OCI-M2 (cell line): Measurements from ENCODE around the gene MCTP2.

ENCODE experiments used
- DNase-seq: peaks from one replicate; lab custom pipeline; 2025; ENCODE audit not compliant: unreplicated experiment; lab: John Stamatoyannopoulos, UW

Gene MCTP2, protein sequence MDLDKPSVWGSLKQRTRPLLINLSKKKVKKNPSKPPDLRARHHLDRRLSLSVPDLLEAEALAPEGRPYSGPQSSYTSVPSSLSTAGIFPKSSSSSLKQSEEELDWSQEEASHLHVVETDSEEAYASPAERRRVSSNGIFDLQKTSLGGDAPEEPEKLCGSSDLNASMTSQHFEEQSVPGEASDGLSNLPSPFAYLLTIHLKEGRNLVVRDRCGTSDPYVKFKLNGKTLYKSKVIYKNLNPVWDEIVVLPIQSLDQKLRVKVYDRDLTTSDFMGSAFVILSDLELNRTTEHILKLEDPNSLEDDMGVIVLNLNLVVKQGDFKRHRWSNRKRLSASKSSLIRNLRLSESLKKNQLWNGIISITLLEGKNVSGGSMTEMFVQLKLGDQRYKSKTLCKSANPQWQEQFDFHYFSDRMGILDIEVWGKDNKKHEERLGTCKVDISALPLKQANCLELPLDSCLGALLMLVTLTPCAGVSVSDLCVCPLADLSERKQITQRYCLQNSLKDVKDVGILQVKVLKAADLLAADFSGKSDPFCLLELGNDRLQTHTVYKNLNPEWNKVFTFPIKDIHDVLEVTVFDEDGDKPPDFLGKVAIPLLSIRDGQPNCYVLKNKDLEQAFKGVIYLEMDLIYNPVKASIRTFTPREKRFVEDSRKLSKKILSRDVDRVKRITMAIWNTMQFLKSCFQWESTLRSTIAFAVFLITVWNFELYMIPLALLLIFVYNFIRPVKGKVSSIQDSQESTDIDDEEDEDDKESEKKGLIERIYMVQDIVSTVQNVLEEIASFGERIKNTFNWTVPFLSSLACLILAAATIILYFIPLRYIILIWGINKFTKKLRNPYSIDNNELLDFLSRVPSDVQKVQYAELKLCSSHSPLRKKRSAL

DNA sequence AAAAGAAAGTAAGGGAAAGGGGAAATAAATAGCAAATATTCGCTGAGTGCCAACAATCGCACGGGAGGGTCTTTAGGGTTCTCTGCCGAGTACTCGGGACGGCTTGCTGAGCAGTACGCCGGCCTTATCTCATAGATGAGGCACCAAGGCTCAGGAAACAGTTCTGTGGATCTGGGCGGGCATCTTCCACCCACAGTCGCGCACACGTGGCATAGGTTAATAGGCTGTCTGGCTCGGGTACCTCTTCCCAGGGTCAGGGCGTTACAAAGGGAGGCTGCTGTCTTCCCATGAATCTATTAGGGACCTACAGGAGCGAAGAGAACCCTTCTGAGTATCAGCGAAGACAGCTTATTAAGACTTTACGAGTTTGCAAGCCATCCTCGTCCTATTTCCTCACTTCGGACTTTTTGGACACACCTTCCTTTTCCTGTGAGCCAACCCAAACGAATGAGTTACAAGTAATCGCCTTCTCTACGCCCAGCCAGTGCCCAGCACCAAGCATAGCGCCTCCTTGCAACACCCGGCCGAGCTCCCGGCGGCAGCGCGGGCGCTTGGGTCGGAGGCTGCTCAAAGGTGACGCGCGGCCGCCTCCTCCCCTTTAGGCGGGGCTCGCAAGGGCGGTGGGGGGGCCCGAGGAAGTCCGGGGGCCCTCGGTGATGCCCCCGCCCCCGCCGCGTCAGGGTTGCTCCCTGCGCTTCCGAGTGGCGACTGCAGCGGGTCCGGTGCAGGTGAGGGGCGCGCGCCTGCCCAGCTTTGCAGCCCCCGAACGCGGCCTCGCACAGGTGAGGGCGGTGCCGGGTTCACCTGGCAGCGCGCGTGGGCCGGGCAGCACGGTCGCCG lies at the start of gene MCTP2:
Gene MCTP2 (plus strand): TSS at position 679 of the 840 bp plus-strand sequence. CDS start 66,705 bp downstream, outside the sequence.
- peak; percentile 64 for DNase-seq

DNA sequence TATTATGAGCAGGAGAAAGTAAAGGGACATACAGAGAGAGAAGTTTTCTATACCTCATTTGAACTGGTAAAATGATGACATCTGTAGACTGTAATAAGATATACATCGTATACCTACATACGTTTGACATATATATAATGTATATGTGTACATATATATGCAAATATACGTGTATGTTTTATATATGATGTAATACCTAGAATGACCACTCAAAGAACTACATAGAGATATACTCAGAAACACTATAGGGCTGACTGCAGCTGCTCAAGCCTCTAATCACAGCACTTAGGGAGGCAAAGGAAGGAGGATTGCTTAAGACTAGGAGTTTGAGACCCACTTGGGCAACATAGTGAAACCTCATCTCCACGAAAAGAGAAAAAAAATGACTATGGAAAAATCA lies 48.5 kb upstream of the MCTP2 start:
- DNase-seq: no peak

DNA sequence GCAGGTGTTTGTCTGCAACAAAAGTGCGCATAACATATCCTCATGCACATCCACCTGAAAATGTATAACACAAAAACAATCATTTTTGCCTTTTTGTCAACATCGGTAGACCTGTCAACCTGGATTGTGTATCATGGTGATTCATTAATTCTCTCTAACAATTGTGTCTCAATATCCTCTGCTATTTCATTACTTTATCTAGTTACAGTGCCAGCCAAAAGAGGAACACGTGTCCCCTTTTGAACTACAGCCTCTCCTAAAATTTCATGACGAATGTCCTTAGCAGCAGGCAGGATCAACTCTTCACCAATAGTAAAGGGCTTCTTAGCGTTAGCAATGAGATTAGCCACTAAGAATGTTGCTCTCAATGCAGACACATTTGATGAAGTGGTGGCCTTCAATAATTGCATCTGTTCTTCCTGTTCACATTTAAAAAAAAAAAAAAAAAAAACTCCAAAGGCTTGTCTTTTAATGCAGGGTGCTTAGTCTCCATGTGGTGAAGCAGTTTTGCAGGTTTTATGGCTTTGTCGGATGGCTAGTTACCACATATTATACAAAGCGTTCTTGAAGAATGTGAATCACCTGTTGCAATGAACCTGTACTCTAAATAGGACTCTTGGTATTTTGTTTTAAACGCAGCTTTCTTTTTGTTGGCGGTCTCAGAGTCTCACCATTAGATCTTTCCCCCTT lies 45.7 kb upstream of the MCTP2 start:
- no peak for DNase-seq

DNA sequence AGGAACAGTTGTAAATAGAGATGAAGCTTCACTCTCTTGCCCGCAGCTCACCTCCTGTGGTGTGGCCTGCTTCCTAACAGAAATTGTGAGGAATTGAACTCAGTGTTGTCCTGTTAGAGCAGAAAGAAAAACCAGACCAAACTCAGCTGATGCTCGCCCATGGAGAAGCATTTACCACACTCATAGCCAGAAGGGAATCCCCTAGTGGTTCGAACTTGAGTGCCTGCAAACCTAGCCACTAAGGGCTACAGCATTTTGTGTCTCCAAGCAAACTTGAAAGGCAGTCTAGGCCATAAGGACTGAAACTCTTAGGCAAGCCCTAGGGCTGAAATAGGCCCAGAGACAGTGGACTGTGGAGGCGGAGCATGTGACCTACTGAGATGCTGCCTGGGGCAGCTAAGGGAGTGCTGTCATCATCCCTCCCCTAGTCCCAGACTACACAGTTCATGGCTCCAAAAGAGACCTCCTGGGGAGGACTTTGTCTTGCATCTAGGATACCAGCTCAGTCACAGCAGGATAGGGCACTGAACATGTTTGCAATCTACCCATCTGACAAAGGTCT lies 44.5 kb upstream of the MCTP2 start:
- DNase-seq: no peak

DNA sequence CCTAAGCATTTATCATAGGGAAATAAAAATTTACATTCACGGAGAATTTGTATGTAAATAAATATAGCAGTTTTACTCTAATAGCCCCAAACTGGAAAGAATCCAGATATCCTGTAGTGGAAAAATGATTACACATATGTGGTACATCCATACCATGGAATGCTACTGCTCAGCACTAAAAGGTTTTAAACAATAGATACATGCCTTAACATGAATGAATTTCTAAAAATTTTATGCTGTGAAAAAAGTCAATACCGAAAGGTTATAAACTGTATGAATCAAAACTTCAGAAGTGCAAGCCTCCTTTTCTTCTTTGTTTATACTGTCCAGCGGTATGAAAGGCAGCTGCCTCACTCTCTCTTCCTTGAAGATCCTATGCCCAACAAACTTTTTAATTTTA lies 37.5 kb upstream of the MCTP2 start:
- DNase-seq: no peak

DNA sequence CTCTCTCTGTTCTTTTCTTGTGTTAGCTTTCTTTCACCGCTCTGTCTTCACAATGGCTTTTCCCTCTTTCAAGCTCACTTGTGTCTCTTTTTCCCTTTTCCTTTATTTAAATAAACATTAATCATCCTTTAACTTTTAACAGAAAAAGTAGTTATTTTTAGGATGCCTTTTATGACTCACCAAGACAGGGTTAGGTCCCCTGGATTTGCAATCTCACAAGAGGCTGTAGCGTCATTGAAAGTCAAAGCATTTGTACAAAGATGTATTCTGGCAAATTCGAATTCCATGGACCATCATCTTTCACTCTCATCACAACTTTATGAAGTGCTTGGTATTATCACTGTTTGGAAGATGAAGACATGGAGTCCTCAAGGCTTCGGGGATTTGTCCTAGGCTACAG lies 34.8 kb upstream of the MCTP2 start:
- DNase-seq: no peak

DNA sequence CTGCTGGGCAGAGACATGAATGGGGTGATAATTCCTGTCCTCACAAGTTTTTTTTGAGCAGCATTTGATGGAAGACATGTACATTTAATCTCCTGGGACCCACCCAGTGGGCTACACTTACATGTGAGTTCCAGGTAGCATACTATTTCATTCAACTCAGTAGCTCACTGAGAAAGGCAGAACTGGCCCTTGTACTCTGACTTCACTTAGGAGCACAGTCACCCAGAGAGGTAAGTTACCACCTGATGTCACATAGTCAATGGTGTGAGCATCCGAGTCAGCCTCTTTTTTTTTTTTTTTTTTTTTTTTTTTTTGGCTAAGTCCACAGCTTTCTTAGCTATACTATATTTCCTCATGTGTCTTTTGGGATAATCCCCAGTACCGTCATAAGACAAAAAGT lies 32.7 kb upstream of the MCTP2 start:
- DNase-seq: no peak

DNA sequence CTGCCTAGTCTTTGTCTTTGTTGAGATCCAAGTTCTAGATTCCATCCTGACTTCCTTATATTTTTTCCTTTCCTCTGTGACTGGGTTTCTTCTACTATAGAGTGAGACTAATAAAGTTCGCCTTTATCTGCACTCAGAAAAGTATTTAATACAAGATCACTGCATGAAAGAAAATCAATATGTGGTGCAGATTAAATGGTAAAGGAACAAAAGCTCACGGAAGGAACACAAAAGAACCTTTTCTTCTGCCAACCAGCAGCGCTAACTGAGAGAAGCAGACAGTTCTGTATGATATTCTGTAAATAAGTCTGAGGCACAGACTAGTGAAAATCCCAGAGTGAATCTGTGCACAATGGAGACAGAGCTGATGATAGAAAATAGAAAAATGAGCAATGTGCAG lies 31.6 kb upstream of the MCTP2 start:
- no peak for DNase-seq

DNA sequence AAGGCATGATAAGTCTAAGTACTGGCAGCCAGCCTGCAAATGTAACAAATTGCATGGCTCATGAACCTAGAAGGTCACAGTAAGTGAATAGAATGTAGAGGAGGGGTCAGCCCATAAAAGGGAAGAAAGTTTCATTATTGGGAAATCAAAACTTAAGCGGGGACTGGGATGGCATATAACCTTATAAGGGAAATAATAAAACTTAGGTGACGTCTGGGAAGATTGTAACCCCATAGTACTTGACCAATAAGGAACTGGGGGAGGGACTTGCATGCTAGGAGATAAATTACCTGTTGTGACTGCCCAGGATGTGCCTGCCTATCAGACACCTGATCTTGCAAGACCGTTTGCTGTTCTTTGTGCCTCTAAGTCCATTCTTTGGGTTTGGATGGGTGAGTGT lies 28.1 kb upstream of the MCTP2 start:
- no peak for DNase-seq

DNA sequence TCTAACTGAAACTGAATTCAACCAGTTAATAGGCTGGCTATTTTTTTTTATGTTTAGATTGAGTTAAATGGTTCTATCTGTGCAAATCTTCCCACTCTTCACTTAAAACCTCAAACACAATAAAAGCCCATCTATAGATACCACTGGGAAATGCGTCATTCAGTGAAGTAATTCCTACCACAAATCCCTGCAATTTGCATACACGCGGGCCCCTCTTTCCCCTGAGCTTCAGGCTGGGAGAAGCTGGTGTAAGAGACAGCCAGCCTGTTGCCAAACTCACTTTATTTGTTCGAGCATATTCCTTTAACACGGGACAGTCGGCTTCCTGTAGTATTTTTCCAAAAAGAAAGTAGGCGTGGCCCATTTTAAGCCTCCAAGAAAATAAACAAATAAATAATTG lies 26.0 kb upstream of the MCTP2 start:
- no peak for DNase-seq

DNA sequence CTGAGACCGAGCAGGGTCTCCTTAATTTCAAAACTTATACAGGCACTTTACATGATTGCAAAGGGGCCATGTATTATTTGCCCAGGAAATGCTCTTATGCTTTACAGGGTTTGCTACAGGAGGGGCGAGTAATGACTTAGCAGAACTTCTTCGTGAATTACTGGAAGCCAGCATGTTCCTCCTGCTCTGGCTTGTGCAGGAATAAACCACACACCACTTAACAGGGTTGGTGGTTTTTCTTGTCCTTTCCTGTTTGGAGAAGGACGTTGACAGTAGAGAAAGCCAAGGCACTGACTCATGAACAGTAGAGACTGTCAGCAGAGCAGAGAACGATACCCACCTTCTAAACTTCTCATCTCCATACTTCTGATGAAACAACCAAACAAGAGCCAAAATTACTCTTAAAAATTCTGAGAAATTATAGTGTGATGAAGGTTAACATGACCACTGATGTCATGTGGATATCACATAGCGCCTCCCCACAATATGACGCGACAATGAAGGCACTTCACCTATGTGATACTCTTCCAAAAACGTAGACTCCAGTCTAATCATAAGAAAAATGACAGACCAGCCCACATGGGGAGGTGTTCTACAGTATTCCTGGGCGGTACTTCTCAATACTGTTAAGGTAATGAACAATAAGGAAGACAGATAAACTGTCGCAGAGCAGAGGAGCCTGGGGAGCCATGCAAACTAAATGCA lies 24.7 kb upstream of the MCTP2 start:
- DNase-seq: peak; percentile 14

DNA sequence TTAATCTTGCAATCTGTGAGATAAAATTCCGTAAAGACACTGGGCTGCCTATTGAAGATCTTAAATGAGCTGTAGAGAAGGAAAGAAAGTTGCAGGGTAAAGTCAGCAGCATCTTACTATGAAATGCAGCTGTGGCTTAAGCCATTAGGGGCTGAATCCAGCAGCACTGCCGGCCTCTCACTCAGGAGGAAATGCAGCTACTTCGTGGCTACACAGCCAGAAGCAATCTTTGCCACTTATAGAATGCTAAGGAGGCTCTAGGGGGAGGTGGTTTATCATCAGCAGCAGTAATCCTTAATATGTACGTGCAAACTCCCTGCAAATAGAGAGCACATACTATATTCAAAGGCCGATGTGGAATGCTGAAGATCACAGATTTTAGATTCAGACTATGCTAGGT lies 19.1 kb upstream of the MCTP2 start:
- DNase-seq: no peak

DNA sequence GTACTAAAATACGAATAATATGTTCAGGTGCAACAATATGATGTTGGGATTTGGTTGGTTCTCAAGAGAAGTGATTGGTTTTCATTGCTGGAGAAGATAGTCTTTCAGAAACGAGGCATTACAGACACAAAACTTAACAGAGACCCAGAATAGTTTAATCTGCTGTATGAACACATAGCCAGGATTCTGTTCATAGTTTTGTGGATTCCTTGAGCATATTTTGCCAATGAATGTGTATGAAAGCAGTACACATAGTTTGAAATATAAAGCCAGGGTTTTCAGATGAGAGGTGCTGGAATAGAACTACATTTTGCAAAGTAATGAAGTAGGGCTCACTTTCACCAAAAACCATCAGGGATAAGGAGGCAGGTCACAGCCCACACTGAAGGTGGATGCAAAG lies 5.7 kb upstream of the MCTP2 start:
- no peak for DNase-seq

DNA sequence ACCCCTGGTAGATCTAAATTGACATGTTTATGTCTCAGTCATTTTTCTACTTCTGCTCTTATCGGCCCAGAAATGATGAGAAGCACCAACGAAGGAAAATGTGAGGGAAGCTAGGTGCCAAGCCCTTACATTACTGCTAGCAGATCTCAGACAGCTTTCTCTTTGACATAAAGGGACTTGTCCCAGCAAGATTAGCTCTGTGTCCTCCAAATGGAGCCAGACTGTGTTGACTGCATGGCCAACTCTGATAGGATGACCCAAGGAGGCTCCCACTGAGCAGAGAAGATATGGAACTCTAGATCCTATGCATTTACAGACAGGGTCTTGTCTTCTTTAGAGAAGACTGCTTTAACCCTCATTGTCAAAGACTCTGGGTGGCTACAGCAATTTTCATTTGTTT lies 2.8 kb upstream of the MCTP2 start:
- peak; percentile 37 for DNase-seq

DNA sequence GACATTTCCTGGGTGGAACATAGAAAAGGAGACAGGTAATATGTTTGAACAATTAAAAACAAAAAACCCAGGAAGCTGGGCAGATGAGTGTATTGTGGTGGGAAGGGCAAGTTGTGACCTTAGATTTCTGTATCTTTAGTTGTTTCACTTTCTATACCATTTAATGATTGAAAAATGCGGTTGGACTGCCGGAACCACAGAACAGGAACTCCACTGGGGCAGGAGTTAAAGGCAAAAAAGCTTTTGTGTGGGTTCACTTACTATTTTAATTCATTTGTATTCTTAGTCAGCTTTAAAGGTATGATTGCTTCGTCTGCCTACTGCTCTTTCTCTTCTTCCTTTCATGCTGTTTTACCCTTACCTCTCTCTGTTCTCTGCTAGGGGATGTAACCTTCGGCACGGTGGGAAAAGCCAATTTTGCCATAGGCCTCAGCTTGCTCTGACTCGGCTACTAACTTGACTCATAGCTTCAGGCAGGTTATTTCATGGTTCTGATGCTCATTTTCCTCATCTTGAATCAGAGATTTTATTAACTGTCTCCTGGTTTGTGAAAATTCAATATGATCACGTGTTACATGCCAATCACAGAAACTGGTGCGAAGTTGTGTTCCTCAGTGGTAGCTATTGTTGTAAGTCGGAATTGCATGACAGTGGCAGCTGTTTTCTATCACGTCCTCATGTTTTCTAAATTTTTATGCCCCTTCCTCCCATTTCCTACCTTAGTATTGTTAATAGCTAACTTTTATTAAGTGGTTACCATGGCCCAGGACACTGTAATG lies 1.6 kb upstream of the MCTP2 start:
- DNase-seq: no peak

DNA sequence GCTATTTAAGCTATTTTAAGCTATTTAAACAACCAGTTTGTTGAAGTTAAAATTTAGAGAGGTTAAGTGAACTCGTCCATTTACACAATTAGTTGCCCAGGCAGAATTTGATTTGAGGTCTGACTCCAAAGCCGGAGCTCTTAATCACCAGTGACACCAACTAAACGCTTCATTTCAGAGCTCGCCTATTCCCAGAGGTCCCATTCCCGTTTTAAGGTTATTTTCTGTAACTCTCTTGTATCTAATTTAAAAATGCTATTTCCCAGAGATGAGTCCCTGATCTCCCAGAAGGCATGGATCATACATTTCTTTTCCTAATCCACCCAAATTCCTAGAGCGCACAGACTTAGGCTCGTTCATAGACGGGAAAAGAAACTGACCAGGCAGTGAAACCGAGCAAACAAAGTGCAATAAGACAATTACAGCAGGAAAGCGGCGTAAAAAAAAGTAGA lies 904 bp upstream of the MCTP2 start:
- no peak for DNase-seq

DNA sequence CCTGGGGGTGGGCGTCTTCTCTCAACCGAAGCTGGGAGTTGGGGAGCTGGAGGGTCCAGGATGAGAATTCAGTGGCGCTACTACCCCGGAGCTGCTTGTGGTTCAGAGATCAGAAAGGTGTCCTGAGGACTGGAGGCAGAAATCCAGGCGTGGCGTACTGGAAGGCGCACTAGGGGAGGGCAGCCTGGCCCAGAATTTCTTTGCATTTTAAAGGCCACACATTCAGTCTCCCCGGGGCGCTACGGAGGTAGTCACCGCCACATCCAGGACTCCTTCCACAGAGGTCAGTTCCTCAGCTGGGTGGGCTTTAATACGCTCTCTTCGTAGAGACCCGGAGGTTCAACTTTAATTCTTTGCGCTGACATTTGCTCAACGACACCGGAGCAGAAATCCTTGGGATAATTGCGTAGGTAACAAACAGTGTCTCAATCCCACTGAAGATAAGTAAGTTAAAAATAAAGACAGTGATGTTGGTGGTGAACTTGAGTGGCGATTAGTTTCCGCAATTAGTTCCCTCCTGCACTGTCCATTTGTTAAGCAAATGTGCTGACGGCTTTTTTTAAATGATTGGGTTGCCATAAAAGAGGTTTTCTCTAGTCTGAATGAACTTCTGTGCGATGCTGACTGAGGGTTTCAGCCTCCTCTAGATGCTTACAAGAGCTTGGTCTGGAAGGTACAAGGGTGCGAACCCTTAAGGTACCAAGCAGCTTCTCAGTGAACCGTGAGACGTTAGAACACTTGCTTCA lies 535 bp downstream of the MCTP2 start:
- no peak for DNase-seq

DNA sequence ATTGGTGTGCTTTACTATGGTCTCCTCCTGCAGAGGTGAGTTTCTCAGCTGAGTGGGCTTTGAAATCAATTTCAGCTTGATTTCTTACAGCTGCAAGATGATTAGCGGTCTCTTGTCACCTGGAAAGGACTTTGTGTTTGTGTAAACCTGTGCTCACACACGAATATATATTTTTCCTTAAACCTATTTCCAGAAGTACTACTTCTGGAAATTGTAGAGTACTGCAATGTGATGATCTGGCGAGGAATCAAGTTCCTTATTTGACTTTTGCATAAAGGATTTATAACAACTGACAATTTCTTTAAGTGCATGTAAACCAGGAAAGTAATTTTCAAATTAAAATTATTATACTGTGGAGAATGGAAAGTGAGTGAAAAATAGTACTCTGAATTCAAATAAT lies 2.1 kb downstream of the MCTP2 start:
- DNase-seq: no peak
